GM12872 (cell line): Measurements from ENCODE around the gene AP1M2.

Source experiments
- TF ChIP-seq, protein P1 (sequence below): IDR thresholded peaks from 3 replicates; pipeline ENCODE4 v1.5.1; 2011; ENCODE audit warnings: low read depth, mild to moderate bottlenecking, low read length, moderate library complexity; ENCODE audit not compliant: insufficient read depth

The AP1M2 gene

DNA sequence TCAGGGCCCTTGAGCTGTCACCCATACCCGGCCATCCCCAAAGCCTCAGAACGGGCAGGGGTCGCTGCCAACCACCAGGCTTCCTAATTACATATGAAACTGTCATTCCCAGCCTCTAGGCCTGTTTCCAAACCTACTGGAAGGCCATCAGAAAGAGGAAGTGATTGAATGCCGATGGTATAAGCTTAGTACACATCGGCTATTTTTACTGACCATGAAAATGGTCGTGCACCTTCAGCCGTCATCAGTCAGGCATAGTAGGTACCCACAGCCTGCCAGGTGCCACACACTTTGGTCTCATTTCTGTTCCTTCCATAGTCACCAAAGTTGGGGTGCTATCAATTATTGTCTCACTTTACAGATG, 31.5 kb downstream of the AP1M2 start:
- TF ChIP-seq, protein P1, sequence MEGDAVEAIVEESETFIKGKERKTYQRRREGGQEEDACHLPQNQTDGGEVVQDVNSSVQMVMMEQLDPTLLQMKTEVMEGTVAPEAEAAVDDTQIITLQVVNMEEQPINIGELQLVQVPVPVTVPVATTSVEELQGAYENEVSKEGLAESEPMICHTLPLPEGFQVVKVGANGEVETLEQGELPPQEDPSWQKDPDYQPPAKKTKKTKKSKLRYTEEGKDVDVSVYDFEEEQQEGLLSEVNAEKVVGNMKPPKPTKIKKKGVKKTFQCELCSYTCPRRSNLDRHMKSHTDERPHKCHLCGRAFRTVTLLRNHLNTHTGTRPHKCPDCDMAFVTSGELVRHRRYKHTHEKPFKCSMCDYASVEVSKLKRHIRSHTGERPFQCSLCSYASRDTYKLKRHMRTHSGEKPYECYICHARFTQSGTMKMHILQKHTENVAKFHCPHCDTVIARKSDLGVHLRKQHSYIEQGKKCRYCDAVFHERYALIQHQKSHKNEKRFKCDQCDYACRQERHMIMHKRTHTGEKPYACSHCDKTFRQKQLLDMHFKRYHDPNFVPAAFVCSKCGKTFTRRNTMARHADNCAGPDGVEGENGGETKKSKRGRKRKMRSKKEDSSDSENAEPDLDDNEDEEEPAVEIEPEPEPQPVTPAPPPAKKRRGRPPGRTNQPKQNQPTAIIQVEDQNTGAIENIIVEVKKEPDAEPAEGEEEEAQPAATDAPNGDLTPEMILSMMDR: no peak

DNA sequence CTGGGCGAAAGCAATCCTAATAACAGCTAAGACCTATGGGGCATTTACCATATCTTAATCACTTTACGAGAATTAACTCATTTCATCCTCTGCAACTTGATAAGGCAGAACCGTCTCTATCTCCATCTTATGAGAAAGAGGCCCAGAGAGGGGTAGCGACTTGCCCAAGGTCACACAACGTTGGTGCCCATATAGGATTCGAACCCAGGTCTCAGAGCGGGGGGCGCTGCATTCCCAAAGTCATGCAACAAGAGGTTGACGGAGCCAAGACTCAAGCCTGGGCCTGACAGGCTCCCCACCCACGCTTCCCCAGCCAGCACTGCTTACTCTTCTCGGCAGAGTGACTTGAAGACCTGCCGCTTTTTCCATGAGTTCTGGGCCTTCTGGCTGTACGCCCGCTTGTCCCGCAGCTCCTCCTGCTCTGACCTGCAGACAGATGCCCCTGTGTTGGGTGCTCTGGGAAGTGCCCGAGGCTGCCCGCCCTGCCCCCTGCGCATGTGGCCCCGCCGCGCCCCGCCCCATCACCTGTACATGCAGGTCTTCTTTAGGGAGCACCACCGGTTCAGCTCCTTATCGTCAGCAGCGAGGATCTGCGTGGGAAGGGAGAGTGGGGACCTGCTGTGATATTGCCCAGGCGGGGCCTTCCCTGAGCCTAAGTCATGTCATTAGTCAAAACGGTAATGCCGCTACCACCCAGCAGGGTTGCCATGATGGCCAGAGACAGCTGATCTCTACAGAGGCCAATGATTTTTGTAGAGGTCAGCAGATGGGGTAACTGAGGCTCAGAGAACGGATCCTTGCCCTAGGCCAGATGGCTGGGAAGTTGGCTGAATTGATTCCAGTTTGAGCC, 32.1 kb downstream of the AP1M2 start:
- TF ChIP-seq, protein P1: no peak

DNA sequence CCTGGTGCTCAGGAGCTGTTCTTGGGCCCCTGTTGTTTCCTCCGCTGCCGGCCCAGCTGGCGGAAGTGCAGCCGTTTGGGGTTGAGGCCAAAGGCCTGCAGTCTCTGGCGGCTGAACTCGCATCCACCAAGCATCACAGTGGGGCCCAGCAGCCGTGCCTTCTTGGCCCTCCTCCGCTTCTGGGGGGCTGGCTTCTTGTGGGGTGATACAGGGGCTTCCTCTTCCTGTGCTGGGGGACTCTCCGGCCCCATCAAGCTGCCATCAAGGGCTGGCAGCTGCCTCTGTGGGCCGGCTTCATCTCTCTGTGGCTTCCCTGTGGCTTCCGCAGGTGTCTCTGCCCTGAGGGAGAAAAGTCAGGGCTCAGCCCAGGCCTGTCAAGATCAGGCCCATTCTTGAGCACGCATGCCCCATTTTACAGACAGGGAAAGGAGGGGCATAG, 33.1 kb downstream of the AP1M2 start:
- TF ChIP-seq, protein P1: no peak

DNA sequence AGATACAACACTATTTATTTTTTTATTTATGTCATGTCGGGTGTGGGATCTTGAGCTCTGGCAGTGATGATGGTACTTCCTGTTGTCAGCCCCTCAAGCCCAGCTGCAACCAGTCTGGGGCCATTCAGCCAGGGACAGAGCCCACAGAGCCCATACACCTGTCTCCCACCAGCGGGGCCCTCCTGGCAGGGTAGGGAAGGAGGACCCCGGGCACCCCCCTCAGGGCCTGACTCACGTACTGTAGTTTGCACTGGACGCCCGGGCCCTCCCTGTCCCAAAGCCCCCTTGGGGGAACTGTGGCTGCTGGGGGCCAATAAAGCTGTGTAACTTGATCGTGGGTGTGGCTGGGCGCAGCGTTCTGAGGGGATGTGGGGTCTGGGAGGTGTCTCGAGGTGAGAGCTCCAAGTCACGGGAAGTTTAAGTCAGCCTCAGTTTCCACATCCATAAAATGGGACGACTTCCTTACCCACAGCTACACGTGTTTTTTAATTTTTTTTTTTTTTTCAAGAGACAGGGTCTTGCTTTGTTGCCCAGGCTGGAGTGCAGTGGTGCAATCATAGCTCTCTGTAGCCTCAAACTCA, 33.9 kb downstream of the AP1M2 start:
- TF ChIP-seq, protein P1: no peak

DNA sequence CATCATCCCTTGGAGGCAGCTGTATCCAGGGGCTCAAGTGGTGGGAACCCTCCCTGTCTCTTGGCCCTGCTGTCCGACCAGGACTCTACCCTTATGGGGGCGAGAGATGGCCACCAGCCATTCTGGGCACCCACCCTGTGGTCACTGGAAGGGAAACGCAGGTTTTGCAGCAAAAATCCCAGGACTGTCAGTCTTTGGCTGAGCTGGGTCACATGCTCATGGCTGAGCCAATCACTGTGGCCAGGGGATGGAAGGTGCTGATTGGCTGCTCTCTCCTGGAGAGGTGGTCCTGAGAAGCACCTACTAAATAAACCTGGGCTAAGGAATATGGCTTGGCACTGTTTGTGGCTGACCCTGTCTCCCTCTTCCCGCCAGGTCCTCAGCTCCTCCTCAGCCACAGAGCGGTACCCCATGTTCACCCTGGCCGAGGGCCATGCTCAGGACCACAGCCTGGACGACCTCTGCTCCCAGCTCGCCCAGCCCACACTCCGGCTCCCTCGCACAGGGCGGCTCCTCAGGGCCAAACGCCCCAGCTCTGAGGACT, 34.5 kb downstream of the AP1M2 start:
- TF ChIP-seq, protein P1: no peak

DNA sequence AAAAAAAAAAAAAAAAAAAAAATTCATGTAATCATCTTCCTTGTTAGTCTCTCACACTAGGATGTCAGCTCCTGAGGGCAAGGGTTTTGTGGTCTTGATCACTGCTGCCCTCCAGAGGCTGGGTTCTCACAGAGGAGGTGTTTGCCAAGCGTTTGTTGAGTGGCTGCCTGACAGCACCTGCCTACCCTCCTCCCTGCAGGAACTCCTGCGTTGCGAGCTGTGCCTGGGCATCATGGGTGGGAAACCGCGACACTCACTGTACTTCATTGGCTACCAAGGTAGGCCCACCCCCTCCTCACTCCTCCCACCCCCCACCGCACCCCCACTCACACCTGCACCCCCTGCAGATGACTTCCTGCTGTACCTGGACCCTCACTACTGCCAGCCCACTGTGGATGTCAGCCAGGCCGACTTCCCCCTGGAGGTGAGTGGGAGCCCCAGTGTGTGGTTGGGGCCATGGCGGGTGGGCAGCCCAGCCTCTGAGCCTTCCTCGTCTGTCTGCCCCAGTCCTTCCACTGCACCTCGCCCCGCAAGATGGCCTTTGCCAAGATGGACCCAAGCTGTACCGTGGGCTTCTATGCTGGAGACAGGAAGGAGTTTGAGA, 35.3 kb downstream of the AP1M2 start:
- TF ChIP-seq, protein P1: peak; percentile 27; the same call in 1 of the 3 replicates

DNA sequence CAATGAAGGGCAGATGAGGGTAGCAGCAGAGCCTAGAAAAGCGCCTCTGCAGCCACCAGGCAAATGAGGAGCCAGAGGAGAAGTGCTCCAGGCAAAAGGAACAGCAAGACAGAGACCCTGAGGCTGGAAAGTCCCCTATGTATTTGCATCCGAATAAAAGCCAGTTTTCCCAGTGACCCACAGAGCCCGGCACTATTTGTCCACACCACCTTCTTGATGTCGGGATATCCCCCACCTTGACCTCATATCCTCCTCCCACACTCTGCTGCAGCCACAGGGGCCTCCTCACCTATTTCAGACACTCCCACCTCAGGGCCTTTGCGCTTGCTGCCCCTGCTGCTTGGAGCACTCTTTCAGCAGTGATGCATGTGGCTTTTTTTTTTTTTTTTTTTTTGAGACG, 36.8 kb downstream of the AP1M2 start:
- TF ChIP-seq, protein P1: no peak
